Testis (tissue), 5 donors: ENCODE data around the gene SAMM50. TPM values are rescaled to one million over a fixed set of nuclear protein-coding genes. Genes with fewer than 3 reads are reported as not detected.

Source experiments
- DNase-seq: peaks from one replicate; pipeline ENCODE4 v3.0.0-alpha.2; 2019
- H3K27ac ChIP-seq, 2 donors: fragments of 200-600 bp; sonication (generic); one replicate each; pipeline ENCODE4 v1.5.1; 2019
- H3K27me3 ChIP-seq: fragments of 200-600 bp; sonication (generic); one replicate; pipeline ENCODE4 v1.5.1; 2019
- H3K36me3 ChIP-seq: fragments of 200-600 bp; sonication (generic); one replicate; pipeline ENCODE4 v1.5.1; 2017; ENCODE audit warnings: low read depth; ENCODE audit errors: missing control alignments
- H3K4me1 ChIP-seq: fragments of 200-600 bp; sonication (generic); one replicate; pipeline ENCODE4 v1.5.1; 2019
- H3K4me3 ChIP-seq, 2 donors: fragments of 200-600 bp; sonication (generic); one replicate each; pipeline ENCODE4 v1.5.1; 2017 to 2019
- H3K9me3 ChIP-seq: fragments of 200-600 bp; sonication (generic); one replicate; pipeline ENCODE4 v1.5.1; 2017
- CTCF ChIP-seq, 3 experiments: fragments of 450-650 bp in 2 of 3; fragments of 200-600 bp in 1 of 3; sonication (generic) in 1 of 3; IDR thresholded peaks; one replicate each; pipeline ENCODE4 v1.5.1; 2016 to 2019; ENCODE audit warnings: antibody characterized with exemption in 3 of 3, mild to moderate bottlenecking in 2 of 3, moderate library complexity in 1 of 3
- POLR2A ChIP-seq: fragments of 450-650 bp; IDR thresholded peaks from one replicate; pipeline ENCODE4 v1.6.1; 2017; ENCODE audit warnings: antibody characterized with exemption, mild to moderate bottlenecking, moderate library complexity
- WGBS, 2 donors: methylation state at CpG; one replicate each; pipeline ENCODE4 v1.1.5; 2018; 5-methylcytosine and 5-hydroxymethylcytosine counted together
- intact Hi-C: fragments of 100-400 bp; cut with DNase I; formaldehyde crosslinking; loops from one replicate; pipeline ENCODE4 v1.15.1; 2023; ENCODE audit warnings: low total_unique reads
- long read RNA-seq, 2 donors: transcript quantifications; one replicate each; lab custom pipeline, GENCODE V29; 2026
- polyA plus RNA-seq: library from polyadenylated mRNA; stranded (reverse); fragments of 350-450 nt; fragmentation: Illumina TruSeq; extraction: RNeasy Lipid Tissue Mini Kit (QIAGEN cat#74804); gene quantifications from one replicate; pipeline ENCODE4 v1.2.3, GENCODE V29; 2014; ENCODE audit warnings: low read depth, low replicate concordance; ENCODE audit not compliant: insufficient read depth
- total RNA-seq, 2 donors: library from RNA; depleted of rRNA; stranded (reverse); fragments of >200 nt; gene quantifications; one replicate each; pipeline ENCODE4 v1.2.3, GENCODE V29; 2016

Gene SAMM50
- total RNA-seq, result 10 to 100 TPM; 41.5 to 50.3 TPM
- 71.1 TPM for polyA plus RNA-seq
- long read RNA-seq, donor 1, transcript SAMM50-201 (15 exons, 1,717 nt), result major isoform, 31 of 41 reads
- long read RNA-seq, donor 1, partial matches to known transcripts, result 8 of 41 reads
- long read RNA-seq, donor 1, other reads (novel, unspliced or antisense), result 0 of 41 reads
- long read RNA-seq, donor 2, transcript SAMM50-201 (15 exons, 1,717 nt), result major isoform, 23 of 42 reads
- long read RNA-seq, donor 2, partial matches to known transcripts, result 19 of 42 reads
- long read RNA-seq, donor 2, other reads (novel, unspliced or antisense), result 0 of 42 reads

GRCh38 chr22:43955040-43955882 is at the start of gene SAMM50:
Gene SAMM50, plus strand, starts transcription at chr22:43955442. Its CDS starts 136 bp downstream, at chr22:43955578.
- Histone ChIP-seq H3K27ac (peak within 1 kb of the TSS; percentile 63 to 73), H3K9me3 (no peaks in the 10 kb centered on the region), H3K4me1 (peaks cover 18% of the 10 kb centered on the region), H3K27me3 (no peaks in the 10 kb centered on the region), H3K36me3 (no peaks in the 10 kb centered on the region), H3K4me3 (peak within 1 kb of the TSS; percentile 75 to 90)
- intact Hi-C loops, result no loop called here
- 0 to 1% methylated on average over 19 to 71 of the region's 74 CpGs for WGBS, 2 donors
- no peak for TF ChIP-seq CTCF (IDR thresholded peaks at IDR 0.05)
- no peak for TF ChIP-seq POLR2A
- peak; percentile 96 for DNase-seq

- Histone ChIP-seq H3K9me3 (no peaks in the 10 kb centered on the region), H3K27me3 (no peaks in the 10 kb centered on the region), H3K4me3 (no peak overlapping the region), H3K36me3 (no peaks in the 10 kb centered on the region), H3K4me1 (no peaks in the 10 kb centered on the region), H3K27ac (no peak overlapping the region)
- no peak for TF ChIP-seq CTCF (IDR thresholded peaks at IDR 0.05)
- no peak for TF ChIP-seq POLR2A
- no peak for DNase-seq
- intact Hi-C loops, result no loop called here
- WGBS, 2 donors, result 66 to 70% methylated on average over 7 of the region's 7 CpGs
Measured at GRCh38 chr22:43905681-43906080, 49.6 kb upstream of the SAMM50 start.

GRCh38 chr22:43909708-43910107 is 45.5 kb upstream of the SAMM50 start:
- Histone ChIP-seq H3K9me3 (no peaks in the 10 kb centered on the region), H3K36me3 (no peaks in the 10 kb centered on the region), H3K4me1 (no peaks in the 10 kb centered on the region), H3K27ac (no peak overlapping the region), H3K27me3 (no peaks in the 10 kb centered on the region), H3K4me3 (no peak overlapping the region)
- intact Hi-C loops, result no loop called here
- DNase-seq, result no peak
- TF ChIP-seq POLR2A (no peak), CTCF (IDR thresholded peaks at IDR 0.05) (no peak)
- WGBS, 2 donors, result 78 to 96% methylated on average over 1 of the region's 1 CpG

- Histone ChIP-seq H3K9me3 (no peaks in the 10 kb centered on the region), H3K36me3 (no peaks in the 10 kb centered on the region), H3K4me1 (no peaks in the 10 kb centered on the region), H3K4me3 (no peak overlapping the region), H3K27me3 (no peaks in the 10 kb centered on the region), H3K27ac (no peak overlapping the region)
- WGBS, 2 donors, result 68 to 71% methylated on average over 6 of the region's 6 CpGs
- intact Hi-C loops, result no loop called here
- DNase-seq, result no peak
- no peak for TF ChIP-seq POLR2A
- TF ChIP-seq CTCF (IDR thresholded peaks at IDR 0.05), result no peak
Measured at GRCh38 chr22:43910178-43910695, 45.0 kb upstream of the SAMM50 start.
